NCI-H2081 (cell line): ENCODE data around the gene COPB1.
"Not testable (repeated sequence)": the region's sequence is repeated elsewhere in the genome, so short reads cannot be mapped to it uniquely, and the experiment has no call there.

ENCODE experiments used
- DNase-seq, 2 experiments: peaks; one replicate each; lab custom pipeline; 2025; lab: John Stamatoyannopoulos, UW

Gene COPB1

GRCh38 chr11:14499560-14500180 is at the start of gene COPB1:
COPB1 (minus strand) TSS chr11:14499811; CDS start chr11:14498928, 883 bp downstream.
- peak; percentile 77 to 90 for DNase-seq

GRCh38 chr11:14547440-14547839 is 47.8 kb upstream of the COPB1 start:
- no peak for DNase-seq

- DNase-seq, result no peak
Observed at GRCh38 chr11:14546672-14547071, 47.1 kb upstream of the COPB1 start.

- no peak for DNase-seq
Observed at GRCh38 chr11:14544611-14545010, 45.0 kb upstream of the COPB1 start.

DNA sequence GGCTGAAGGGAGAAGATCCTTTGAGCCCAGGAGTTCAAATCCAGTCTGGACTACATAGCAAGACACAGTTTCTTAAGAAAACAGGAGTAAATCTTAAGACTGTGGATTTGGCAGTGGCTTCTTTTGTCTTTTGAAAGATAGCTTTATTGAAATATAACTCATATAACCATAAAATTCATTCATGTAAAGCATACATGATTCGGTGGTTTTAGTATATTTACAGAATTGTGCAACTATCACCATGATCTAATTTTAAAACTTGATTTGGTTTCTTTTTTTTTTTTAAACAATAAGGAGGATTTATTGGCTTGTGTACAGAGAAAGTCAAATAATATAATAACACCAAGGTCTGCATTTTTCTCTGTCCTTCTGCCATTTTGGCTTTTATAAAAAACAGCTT is 43.6 kb upstream of the COPB1 start:
- DNase-seq, result no peak

DNA sequence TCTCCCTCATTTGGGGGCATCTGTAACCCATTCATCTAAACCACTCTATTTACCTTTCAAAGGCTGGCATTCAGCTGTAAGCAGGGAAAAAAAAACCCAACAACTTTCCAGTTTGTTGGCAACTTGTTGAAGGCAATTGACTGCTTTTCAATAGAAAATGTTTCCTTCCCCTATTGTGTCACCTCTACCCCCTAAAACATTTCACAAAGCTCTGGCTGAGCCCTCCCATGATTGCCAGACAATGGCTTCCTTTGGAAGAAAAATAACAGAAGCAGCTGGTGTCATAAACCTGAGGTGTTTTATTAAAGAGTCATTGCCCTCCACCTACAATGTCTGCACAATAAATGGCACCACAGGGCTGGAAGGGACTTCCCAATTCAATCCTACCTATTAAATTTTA is 42.7 kb upstream of the COPB1 start:
- peak; percentile 57 to 89 for DNase-seq

- no peak for DNase-seq
Observed at GRCh38 chr11:14541192-14541947, 41.8 kb upstream of the COPB1 start.

- DNase-seq, result no peak
Observed at GRCh38 chr11:14539982-14540421, 40.4 kb upstream of the COPB1 start.

- no peak for DNase-seq
Observed at GRCh38 chr11:14538926-14539554, 39.4 kb upstream of the COPB1 start.

DNA sequence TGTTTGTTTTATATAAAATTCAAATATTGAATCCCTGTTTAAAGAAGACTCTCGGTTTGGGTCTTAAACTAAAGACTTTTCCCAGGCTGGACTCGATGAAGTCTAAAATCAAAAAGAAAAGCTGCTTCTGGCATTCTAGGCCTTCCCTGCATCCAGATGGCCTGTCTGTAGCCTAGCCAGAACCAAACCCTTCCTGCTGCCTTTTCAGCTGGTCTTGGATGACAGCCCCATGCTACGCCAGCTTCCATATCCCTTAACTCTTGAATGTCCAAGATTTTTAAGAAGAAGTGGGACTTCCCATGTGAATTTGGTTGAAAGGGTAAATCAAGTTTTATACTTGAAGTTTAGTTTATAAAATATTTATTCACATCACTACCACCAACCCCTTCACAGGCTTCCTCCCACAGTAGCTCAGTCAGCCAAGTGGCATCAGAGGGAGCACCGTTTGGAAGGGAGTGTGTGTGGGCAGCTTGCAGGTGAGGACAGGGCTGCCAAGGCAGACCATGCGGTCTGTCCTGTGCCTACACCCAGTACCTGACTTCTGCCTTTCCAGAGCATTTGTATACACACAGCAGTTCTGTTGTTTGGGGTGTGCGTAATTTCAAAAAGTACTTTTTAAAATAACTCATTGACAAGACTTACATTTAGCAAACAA is 38.8 kb upstream of the COPB1 start:
- DNase-seq, result no peak

DNA sequence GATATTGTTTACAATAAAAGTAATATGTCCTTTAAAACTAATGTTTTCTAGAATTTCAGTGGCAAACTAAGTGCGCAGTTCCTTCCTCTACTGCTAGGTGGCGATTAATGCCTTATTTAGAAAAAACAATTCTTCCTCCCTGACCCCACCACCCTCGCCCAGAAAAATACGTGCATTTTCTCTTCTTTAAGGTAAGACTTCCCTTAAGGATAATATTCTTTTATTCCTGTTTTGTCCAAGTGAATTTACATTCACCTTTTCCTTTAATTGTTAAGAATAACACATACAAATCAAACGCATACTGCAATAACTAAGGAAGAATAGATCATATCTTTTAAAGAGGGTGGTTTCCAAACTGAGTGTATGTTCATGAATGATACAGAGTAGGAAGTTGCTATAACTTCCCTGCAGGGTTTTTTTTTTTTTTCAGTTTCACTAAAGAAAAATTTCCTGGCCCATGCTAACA is 37.6 kb upstream of the COPB1 start:
- DNase-seq, result peak in 1 of 2 experiments; percentile 25

DNA sequence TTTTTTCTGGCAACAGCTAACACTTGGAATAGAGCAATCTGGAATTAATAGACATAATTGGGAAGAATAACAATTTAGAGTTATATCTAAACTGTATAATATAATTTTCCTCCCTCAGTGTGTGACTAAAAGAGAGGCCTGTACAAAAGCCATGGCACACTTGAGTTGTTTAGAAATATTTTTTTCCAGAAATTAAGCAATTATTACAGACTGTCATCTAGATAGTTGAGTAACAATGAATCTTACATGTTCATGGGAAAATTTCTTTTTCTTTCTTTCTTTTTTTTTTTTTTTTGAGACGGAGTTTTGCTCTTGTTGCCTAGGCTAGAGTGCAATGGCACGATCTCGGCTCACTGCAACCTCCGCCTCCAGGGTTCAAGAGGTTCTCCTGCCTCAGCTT is 35.6 kb upstream of the COPB1 start:
- DNase-seq, result not testable (repeated sequence)

DNA sequence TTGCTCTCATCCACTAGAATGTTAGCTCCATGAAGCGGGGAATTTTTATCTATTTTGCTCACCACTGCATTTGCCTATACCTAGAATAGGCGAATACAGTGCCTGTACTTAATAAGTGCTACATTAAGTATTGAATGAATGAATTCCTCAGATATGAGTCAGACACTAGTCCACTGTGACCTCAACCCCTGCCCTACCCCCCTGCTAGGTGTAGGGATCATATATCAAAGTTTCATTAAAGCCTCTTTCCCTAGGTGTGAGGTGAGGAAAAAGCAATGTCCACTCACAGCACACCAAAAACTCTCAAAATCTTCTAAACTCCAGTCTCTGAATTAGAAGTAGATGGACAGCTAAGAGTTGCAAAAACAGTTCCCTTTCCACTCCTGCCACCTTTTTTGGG is 30.3 kb upstream of the COPB1 start:
- no peak for DNase-seq

GRCh38 chr11:14529321-14529720 is 29.7 kb upstream of the COPB1 start:
- no peak for DNase-seq

DNA sequence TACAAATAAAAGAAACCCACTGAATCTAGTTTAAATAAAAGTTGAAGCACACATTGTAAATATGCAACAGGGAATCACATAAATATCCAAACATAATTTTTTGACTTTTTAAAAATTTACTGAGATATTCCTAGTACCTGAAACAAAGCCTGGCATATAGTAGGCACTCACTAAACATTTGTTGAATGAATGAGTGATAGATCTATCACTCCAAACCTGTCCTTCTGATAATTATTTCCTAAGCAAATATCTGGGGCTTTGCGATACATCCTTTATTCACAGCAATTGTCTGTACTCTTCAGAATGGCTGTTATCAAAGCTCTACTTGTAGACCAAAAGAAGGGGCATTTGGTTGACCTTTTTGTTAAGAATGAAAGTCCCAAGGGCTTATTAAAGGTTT is 23.2 kb upstream of the COPB1 start:
- no peak for DNase-seq

DNA sequence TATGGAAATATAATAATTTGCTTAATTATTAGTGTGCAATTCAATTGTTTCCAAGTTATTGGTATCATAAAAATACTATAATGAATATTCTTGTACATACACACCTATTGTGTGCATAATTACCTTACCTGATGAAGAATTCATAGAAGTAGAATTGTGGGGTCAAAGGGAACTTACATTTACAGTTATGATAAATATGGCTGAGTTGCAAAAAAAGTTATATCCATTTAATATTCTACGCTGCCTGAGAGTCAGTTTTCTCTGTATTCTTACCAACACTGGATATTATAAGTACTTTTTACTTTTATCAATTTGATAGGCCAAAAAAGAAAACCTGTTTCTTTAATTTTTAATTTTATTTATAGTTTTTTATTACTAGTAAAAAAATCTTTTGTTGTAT is 22.6 kb upstream of the COPB1 start:
- DNase-seq, result no peak

GRCh38 chr11:14520747-14521151 is 21.1 kb upstream of the COPB1 start:
- no peak for DNase-seq

GRCh38 chr11:14519917-14520746 is 20.5 kb upstream of the COPB1 start, which contains the start of gene PSMA1:
PSMA1 (minus strand) TSS chr11:14520386; CDS start chr11:14520299, 87 bp downstream.
- peak; percentile 94 to 97 for DNase-seq

GRCh38 chr11:14519597-14519916 is 19.9 kb upstream of the COPB1 start:
- no peak for DNase-seq

GRCh38 chr11:14518820-14519219 is 19.2 kb upstream of the COPB1 start:
- DNase-seq, result no peak

GRCh38 chr11:14513800-14514199 is 14.2 kb upstream of the COPB1 start:
- DNase-seq, result no peak

DNA sequence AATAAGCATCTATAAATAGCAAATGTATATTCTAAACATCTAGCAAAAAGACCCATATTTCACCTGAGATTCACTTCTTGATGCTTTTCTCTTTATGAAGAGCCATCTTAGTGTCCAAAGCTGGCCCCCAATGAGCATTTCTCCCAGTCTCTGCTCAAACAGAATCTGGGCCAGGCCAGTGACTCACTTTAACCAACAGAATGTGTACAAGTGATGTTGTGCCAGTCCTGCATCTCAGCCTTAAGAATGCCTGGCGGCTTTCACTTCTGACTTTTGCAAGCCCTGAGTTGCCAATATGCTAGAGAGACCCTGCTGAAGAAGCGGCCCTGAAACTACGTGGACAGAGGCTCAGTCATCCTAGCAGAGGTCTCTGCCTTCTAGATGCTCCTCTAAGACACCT is 6.9 kb upstream of the COPB1 start:
- no peak for DNase-seq
